ENCODE results near the gene CNR2.
"Not testable (repeated sequence)": the region's sequence is repeated elsewhere in the genome, so short reads cannot be mapped to it uniquely, and the experiment has no call there.

The CNR2 gene

DNA sequence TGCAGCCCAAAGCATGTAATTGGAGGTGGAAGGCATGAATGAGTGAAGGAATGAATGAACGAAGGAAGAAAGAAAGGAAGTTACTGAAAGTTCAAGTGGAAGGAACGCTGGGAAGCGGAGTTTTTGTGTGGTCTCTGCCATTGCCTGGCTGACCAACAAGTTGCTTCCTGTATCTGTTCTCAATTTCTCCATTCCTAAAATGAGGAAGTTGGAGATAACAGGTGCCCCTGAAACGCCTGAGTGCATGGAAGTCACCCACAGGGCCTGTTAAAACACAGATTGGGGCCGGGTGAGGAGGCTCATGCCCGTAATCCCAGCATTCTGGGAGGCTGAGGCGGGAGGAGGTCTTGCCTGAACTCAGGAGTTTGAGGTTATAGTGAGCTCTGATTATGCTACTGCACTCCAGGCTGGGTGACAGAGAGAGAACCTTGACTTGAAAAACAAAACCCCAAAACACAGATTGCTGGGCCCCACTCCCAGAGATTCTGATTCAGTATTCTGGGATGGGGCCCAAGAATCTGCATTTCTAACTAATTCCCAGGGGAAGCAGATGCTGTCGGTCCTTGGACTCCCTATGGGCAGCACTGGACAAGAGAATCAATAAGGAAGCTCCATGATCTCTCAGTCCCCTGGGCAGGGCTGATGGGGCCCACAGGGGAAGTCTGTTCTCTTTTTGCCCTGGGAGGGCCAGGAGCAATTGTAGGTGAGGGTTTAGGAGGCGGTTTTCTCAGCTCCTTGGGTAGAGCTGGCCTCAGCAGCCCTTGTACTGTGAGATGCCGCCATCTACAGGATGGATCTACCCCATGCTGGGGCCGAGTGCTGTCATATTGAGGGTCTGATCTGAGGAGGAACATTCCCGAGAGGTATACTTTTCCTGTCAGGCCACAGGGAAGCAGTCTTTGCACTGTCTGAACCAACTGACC is 3.3 kb upstream of the CNR2 start:
- DNase-seq = peak; percentile 43

DNA sequence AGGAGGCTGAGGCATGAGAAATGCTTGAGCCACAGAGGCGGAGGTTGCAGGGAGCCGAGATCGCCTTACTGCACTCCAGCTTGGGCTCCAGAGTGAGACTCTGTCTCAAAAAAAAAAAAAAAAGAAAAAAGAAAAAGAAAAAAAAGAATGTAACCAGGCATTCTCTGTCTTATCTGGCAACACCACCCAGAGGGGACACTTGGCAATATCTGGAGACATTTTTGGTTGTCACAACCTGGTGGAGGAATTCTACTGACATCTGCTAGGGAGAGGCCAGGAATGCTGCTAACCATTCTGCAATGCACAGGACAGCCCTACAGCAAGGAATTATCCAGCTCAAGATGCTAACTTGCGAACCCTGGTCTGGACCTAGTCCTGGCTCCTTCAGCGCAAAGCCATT is 2.3 kb upstream of the CNR2 start:
- no peak for DNase-seq

DNA sequence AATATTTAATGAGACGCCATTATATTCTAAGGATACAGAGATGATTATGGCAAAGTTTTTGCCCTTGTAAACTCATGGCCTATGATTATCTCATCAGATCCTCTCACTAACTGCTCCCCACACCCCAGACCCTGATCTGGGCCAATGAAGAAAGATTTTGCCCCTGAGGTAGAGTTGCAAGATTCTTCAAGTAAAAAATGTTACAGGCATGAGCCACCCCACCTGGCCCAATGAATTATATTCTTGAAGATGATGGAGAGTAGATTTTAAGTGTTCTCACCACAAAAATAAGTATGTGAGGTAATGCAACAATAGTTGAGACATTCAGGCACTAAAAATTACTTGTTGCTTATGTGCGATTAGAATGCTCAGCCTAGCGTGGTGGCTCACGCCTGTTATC is 1.8 kb upstream of the CNR2 start:
- DNase-seq = no peak

DNA sequence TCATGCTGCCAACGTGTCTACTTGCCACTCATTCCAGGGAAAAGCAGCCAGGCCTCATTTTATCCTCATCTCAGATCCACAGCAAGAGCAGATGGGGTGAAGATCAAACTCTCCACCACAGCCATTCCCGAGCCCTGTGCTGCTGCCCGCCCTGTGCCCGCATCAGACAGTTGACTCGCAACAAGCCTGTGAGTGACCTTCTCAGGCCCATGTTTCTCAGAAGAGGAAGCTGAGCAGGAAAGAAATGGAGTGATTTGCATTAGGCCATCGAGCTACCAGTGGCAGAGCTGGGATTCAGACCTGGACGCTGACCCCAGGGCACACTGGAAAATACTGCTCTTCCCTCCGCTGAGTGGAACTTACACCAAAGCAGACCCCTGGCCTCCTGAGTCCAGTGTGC is 1.2 kb downstream of the CNR2 start:
- DNase-seq = no peak

DNA sequence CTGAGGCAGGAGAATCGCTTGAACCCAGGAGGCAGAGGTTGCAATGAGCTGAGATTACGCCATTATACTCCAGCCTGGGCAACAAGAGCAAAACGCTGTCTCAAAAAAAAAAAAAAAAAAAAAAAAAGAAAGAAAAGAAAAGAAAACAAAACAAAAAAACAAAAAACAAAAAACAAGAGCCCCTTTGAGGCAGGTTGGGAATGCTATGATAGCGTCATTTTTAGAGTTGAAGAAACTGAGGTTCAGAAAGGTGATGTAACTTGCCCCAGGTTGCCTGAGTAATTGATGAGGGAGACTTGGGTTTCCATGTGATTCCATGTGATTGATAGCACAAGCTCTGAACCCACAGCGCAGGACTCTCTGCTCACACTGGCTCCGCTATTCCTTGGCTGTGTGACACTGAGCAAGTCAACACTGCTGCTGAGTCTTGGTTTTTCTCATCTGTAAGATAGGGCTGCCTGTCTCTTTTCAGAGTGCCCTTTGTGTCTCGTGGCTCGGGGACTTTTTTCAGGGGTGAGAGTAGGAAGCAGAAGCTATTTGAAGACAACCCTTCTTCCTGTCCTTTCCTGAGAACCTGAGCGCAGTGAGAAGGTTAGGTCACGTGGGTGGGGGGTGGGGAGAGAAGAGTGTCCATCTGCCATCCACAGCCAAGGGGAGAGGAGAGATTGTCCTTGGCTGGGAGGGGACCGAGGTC is 2.5 kb downstream of the CNR2 start:
- DNase-seq = no peak

DNA sequence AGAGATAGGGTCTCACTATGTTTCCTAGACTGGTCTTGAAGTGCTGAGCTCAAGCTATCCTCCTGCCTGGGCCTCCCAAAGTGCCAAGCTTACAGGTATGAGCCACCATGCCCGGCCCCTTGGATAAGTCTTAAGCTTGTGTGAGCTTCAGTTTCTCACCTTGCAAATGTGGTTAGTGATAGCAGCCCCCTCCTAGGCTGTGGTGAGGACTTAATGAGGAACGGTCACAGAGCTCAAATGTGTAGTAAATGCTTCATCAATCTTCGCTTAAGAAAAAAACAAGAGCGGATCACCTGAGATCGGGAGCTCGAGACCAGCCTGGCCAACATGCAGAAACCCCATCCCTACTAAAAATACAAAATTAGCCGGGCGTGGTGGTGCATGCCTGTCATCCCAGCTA is 3.0 kb downstream of the CNR2 start:
- DNase-seq = no peak

DNA sequence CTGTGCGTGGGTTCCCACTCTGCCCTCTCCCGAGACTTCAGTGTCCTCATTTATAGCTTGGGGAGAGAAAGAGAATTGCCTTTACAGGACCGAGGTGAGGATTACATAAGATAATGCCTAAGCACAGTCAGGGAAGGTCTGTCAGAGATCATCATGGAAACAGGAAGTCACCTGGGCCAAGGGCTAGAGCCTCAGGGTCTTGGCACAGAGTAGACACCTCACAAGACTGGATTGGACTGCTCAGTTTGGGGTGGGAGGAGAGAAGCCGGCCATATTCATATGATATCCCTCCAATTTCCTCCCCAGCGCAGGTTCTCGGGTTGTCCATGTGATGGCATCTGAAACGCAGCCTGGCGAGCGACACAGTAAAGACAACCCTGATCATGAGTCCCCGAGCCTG is 3.8 kb downstream of the CNR2 start:
- DNase-seq = no peak

DNA sequence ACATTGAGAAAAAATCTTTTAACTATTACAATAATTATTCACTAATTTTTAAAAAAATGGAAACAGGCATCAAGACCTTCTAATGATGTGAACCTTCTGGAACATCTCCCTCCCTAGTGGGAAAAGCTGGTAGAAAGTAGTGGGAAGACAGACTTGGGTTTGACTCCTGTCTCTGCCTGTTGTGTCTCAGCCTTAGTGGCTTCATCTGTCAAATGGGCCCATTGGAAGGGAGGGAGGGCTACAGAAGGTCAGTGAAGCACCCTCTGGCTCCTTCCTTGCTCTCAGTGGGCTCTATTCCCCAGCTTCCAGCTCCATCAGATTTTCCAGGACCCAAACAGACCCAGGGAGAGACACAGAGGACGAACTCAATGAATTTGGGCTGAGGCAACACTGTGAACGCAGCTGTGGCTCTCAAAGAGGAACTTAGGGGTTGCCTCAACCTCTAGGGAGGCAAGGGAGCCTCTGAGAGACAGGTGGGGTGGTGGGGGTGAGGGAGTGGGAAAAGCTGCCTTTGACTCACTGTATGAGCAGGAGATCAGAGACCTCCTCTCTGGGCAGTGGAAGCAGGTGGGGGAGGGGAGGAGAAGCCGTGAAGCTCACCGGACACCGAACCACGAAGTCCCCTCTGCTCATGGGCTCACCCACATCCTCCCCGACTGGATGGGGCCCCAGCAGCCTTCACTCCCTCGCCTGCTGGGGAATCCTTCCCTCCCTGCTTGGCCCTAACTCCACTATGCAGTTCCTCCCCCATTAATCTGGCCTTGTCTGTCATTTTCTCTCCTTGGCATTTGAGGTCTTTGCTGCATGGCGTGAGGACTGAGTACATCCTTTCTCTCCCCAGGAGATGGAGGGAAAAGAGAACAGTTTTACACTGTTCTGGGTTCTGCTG is 4.5 kb downstream of the CNR2 start:
- DNase-seq = no peak

DNA sequence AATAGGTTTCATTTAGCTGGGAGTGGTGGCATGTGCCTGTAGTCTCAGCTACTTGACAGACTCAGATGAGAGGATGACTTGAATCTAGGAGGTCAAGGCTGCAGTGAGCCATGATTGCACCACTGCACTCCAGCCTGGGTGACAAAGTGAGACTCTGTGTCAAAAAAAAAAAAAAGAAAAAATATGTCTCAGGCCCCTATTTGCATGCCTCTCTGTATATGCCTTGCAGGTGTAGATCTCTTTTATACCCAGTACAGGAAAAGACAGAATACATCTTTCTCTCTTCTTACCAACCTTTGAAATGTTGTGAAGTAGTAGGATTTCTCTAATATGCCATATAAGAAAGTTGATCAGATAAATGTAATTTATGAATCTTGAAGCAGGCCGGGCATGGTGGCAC is 6.4 kb downstream of the CNR2 start:
- DNase-seq = no peak

DNA sequence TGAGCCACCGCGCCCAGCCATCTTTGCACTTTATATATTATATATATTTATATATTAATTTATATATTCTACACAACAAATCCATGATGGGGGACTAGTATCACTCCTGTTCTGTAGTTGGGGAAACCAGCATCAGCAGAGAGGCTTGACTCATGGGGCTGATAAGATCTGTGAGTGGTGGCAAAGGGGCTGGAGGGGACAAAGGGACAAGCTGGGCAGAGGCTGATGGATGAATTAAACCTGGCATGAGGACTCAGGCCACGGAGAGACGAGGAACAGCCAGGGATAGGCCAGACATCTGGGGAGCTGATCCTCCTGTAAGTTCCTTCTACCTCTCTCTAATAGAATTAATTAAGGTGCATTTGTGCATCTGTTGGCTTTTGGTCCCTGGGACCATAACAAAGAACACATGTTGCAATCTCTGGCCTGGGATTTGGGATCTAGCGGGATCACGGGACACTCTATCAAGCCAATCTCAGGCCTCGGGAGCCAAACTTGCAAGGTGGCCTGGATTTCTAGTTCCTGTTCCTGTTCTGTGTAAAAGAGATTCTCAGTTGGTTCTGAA is 7.6 kb downstream of the CNR2 start:
- DNase-seq = no peak

DNA sequence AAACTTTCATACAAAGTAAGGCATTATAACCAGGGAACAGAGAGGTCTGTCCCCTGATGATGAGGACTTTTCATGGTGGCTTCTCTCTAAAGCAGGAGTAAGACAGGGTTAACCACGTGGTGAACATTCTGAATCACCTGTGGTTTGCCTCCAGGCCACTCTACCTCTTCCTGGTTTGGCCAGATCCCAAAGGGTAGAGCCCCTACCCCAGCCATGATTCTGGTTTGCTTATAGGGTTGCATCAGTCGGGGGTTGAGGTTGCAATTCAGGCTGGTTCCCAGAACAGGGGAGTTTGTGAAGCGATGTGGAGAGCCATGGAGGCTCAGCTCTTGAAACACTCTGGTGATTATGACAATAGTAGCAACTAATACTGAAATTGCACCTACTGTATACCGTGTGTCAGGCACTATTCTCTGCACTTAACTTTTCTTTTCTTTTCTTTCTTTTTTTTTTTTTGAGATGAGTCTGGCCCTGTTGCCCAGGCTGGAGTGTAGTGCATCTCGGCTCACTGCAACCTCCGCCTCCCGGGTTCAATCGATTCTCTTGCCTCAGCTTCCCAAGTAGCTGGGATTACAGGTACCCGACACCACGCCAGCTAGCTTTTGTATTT is 8.3 kb downstream of the CNR2 start:
- DNase-seq = no peak

DNA sequence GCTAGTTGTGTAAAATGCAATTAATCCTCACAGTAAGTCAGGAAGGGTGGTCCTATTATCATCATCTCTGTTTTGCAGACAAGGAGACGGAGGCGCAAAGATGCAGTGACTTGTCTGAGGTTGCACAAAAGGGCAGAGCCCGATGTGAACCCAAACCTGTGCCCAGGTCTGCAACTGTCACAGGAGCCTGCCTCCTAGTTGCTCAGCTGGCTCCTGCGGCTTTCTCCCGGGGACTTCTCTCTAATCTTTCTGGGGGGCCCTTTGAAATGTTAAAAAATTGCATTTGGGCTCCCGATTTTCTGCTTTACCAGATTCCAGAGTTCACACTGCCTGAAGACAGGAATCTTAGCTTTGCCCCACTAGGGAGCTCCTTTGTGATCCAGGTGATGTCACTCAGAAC is 9.4 kb downstream of the CNR2 start:
- no peak for DNase-seq

DNA sequence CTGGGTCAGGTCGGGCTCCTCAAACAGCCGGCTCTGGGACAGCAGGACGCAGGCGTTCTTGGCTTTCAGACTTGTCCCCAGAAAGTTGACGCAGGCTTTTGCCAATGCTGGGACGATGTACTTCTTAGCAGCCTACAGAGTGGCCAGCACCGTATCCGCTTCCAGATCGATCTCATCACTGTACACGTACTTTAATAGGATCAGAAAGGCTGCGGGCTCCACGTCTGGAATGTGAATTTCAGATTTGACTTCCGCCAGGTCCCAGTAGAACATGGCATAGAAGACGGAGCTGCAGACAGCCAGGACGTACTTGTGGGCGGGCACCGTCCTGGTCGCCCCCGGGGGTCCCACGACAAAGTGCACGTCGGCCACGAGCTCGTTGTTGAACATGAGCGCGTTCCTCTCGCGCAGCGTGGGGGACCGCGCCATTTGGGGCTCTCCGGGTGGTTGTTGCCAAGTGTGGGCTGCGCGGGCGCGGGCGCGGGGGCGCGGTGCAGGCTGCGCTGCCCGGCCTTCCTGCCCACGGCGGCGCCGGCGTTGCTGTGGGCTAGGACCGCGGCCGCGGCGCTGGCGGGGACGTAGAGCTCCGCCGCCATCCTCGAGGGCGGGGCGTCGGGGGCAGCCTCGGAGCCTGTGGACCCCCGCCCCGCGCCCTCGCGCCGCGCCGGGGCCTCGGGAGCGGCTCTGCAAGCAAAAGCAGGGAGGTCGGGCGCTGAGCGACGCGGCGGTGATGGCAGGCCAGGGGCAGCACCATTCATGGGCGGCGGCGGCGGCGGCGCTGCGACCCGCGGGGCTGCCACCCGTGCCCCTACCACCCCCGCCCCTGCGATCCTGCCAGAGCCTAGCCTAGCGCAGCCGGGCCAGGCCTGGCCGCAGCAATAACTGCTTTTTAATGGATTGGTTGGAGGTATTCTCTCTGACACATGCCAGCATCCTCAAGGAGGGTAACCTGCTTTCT is 10.6 kb downstream of the CNR2 start:
- DNase-seq = no peak

DNA sequence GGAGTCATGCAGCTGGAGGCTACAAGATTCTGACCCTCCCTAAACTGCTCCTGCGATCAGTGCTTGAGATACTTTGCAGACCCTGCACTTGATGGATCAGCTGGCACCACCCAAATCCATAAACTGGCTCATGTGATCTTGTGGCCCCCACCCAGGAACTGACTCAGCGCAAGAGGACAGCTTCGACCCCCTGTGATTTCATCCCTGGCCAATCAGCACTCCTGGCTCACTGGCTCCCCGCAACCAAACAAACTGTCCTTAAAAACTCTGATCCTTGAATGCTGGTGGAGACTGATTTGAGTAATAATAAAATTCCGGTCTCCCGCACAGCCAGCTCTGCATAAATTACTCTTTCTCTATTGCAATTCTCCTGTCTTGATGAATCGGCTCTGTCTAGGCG is 13.1 kb downstream of the CNR2 start:
- not testable (repeated sequence) for DNase-seq

DNA sequence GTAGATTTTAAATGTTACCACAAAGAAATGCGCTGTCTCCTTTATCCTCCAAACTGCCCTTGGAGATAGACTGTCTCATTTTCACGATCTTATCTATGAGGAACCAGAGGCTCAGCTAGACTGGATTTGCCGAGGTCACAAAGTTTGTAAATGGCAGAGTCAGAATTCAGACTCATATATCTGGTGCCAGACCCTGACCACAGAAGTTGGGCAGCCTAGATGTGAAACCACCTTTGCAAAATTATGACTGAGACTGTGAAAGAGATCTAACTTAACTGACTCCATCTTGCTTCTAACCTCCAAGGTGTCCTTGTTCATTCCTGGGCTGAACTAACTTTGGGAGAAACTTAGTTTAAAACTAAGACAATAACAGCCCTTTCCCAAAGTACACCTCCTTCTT is 14.1 kb downstream of the CNR2 start:
- no peak for DNase-seq

DNA sequence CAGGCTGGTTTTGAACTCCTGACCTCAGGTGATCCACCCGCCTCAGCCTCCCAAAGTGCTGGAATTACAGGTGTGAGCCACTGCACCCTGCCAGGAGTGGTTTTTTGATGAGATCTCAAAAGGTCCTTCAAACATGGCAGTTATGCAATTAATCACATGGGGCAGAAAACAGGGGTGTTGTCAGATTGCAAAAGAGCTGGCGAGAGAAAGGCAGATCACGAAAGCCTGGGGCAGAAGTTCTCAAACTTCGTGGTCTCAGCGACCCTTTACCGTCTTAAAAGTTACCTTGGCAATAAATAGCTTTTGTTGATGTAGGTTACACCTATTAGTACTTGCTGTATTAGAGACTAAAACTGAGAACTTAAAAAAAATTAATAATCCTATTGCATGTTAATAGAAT is 16.1 kb downstream of the CNR2 start:
- DNase-seq = no peak

DNA sequence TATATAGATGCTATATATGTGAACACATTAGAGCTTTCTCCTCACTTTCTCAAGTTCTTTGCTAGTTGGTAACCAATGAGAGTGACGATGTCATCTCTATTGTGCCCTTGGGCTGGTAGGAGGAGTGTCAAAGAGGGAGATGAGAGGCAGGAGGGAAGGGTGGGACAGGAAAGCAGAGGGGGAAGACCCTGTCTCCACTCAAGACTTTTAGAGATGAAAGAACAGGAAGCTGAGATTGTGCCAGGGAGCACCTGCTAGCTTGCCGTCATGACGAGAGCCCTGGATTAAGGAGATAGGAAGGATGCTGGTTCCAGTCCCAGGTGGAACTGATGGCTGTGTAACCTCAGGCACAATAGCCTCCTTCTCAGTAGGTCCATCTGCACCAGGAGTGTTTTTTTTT is 16.7 kb downstream of the CNR2 start:
- no peak for DNase-seq

DNA sequence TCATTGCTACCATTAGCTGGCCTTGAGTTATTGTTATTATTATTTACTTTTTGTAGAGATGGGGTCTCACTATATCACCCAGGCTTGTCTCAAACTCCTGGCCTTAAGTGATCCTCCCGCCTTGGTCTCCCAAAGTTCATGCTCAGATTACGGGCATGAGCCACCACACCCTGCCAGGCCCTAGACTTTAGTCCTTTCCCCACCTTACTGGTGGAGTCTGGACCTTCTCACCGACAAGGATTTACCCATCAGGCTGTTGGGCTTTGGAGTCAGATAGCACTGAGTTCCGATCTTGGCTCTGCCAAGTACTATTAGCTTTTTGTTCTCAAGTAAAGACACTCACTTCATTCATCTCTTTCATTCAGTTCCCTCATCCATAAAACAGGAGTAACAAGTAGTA is 17.2 kb downstream of the CNR2 start:
- DNase-seq = no peak

DNA sequence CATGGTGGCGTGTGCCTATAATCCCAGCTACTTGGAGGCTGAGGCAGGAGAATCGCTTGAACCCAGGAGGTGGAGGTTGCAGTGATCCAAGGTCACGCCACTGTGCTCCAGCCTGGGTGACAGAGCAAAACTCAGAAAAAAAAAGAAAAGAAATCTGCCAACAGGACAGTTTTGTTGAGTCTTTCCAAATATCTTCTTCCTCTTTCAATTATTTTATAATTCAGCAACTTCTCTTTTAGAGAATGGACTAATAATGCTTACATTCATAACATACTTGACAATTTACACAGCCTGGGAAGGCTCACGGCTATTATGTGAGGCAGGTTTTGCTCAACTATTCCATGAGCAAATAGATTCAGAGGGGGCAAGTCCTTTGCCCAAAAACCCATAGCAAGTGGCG is 18.1 kb downstream of the CNR2 start:
- no peak for DNase-seq

DNA sequence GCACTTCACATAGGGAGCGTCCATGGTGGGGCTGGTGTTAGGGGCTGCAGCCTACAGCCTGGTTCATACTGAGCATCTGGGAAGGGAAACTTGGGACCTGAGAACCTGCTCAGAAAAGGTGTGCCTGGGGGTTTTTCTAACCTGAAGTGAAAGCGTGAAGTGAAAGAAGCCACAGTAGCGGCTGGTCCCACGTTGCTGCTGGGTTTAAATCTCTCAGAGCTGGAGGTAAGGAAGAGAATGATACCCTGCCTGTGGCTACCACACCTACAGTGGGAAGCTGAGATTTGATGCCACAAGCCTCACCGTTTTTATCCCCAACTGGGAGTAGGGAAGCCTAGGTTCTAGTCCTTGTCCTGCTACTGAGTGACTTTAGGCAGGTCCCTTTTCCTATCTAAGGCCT is 24.1 kb downstream of the CNR2 start:
- DNase-seq = no peak

DNA sequence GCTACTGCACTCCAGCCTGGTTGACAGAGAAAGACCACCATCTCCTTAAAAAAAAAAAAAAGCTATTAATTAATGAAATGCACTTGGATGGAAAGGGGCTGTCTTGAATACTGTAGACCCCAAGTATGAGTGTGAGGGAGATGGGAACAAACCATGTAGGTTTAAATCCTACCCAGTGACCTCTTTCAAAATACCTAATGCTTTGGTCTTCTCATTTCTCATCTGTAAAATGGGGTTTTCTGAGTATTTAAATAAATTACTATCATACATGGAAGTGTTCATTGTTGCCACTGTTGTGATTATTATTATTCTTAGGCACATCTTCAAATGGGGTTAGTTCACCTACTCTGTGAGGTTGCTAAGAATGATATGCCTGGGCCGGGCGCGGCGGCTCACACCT is 27.9 kb downstream of the CNR2 start:
- no peak for DNase-seq

DNA sequence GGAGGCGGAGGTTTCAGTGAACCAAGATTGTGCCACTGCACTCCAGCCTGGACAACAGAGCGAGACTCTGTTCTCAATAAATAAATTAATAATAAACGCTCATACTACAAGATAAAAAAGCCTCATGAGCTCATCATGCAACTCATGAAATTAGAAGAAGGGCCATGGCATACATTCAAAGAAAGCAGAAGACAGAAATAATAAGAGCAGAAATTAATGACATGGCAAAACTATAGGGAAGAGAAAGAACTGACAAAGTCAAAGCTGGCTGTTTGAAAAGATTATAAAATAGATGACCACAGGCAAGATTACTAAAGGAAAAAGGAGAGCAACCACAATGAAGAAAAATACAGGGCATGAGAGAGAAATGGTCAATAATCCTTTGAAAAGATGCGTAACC is 30.4 kb downstream of the CNR2 start:
- no peak for DNase-seq

Data from stimulated activated CD4-positive, alpha-beta T cell treated with anti-CD3 and anti-CD28 coated beads, Interleukin-4, amount 100 ng/mL, for 24 hours (primary cell).